BJ (cell line): Measurements from ENCODE around the gene SAMD9. TPM values are rescaled to one million over a fixed set of nuclear protein-coding genes. Genes with fewer than 3 reads are reported as not detected.

Experiments
- CTCF ChIA-PET: fragments of 350-600 bp; formaldehyde crosslinking; extraction: SDS; loops from one replicate; lab custom pipeline; 2021; ENCODE audit warnings: antibody characterized with exemption, inconsistent platforms; lab: Yijun Ruan, JAX
- POLR2A ChIA-PET: fragments of 300-600 bp; sonication (Branson Sonifier 250); formaldehyde crosslinking; extraction: SDS; loops from one replicate; lab custom pipeline; 2021; ENCODE audit warnings: antibody characterized with exemption; lab: Charles Lee
- DNase-seq: peaks from one replicate; pipeline ENCODE4 v3.0.0-alpha.2; 2011; ENCODE audit warnings: low read depth
- H3K27me3 ChIP-seq: 2 replicates; pipeline ENCODE4 v1.6.0; 2011; ENCODE audit warnings: low read length; ENCODE audit not compliant: control insufficient read depth, insufficient read depth
- H3K36me3 ChIP-seq: 2 replicates; pipeline ENCODE4 v1.5.1; 2011; ENCODE audit warnings: low read length; ENCODE audit not compliant: control insufficient read depth, insufficient read depth
- H3K4me3 ChIP-seq: 2 replicates; pipeline ENCODE4 v1.5.1; 2011; ENCODE audit warnings: low read depth, mild to moderate bottlenecking, control low read depth, low read length
- CTCF ChIP-seq: IDR thresholded peaks from 2 replicates; pipeline ENCODE4 v1.5.1; 2011; ENCODE audit warnings: low read depth, mild to moderate bottlenecking, control low read depth, inconsistent platforms, low read length, moderate library complexity; ENCODE audit not compliant: insufficient read depth
- polyA minus RNA-seq: library from RNA; depleted of rRNA, polyadenylated mRNA; stranded (reverse); fragments of >200 nt; gene quantifications from 2 replicates; pipeline ENCODE4 v1.2.3, GENCODE V29; 2011; rRNA and poly(A)+ RNA removed
- polyA plus RNA-seq: library from polyadenylated mRNA; depleted of rRNA; stranded (reverse); fragments of >200 nt; gene quantifications from 2 replicates; pipeline ENCODE4 v1.2.3, GENCODE V29; 2011; rRNA removed

Gene SAMD9
- polyA plus RNA-seq (2.8 and 6.8 TPM in 2 replicates), polyA minus RNA-seq (3.3 and 4.1 TPM in 2 replicates)

- ChIA-PET CTCF (interaction anchor here (1.1 to 1.6 kb wide), 3 partner anchors 15 to 24 kb away, joined by 3 to 5 read pairs (median 4); no protein-coding TSS in a partner anchor), POLR2A (no interaction called here)
- TF ChIP-seq CTCF, result no peak
- DNase-seq, result peak; percentile 26
- peak within 1 kb of the TSS; percentile 37 for H3K4me3 ChIP-seq
- no peaks in the 10 kb centered on the region for H3K36me3 ChIP-seq
- no peaks in the 10 kb centered on the region for H3K27me3 ChIP-seq
Observed at GRCh38 chr7:93117852-93118530, at the start of gene SAMD9. Gene SAMD9 (minus strand): TSS chr7:93117979. CDS start chr7:93106097, 11,882 bp downstream.

GRCh38 chr7:93165447-93165846, 47.7 kb upstream of the SAMD9 start:
- DNase-seq, result no peak
- Histone ChIP-seq H3K4me3 (no peak overlapping the region), H3K27me3 (no peaks in the 10 kb centered on the region), H3K36me3 (no peaks in the 10 kb centered on the region)
- ChIA-PET POLR2A (no interaction called here), CTCF (no interaction called here)
- TF ChIP-seq CTCF, result no peak

GRCh38 chr7:93164766-93165165, 47.0 kb upstream of the SAMD9 start:
- no peak for TF ChIP-seq CTCF
- H3K4me3 ChIP-seq, result no peak overlapping the region
- H3K36me3 ChIP-seq, result no peaks in the 10 kb centered on the region
- no peak for DNase-seq
- POLR2A ChIA-PET, result no interaction called here
- H3K27me3 ChIP-seq, result no peaks in the 10 kb centered on the region
- CTCF ChIA-PET, result no interaction called here

- POLR2A ChIA-PET, result no interaction called here
- CTCF ChIA-PET, result interaction anchor here (0.7 kb wide), 1 partner anchor 15 kb away, joined by 3 read pairs; no protein-coding TSS in a partner anchor
- TF ChIP-seq CTCF, result no peak
- H3K36me3 ChIP-seq, result no peaks in the 10 kb centered on the region
- no peak for DNase-seq
- no peak overlapping the region for H3K4me3 ChIP-seq
- no peaks in the 10 kb centered on the region for H3K27me3 ChIP-seq
Observed at GRCh38 chr7:93161181-93161762, 43.5 kb upstream of the SAMD9 start.

GRCh38 chr7:93160410-93160809, 42.6 kb upstream of the SAMD9 start:
- TF ChIP-seq CTCF, result no peak
- no peak for DNase-seq
- Histone ChIP-seq H3K4me3 (no peak overlapping the region), H3K36me3 (no peaks in the 10 kb centered on the region), H3K27me3 (no peaks in the 10 kb centered on the region)
- CTCF ChIA-PET, result no interaction called here
- POLR2A ChIA-PET, result no interaction called here
